WTC11 (cell line): ENCODE data around the gene RIC8B. TPM values are rescaled to one million over a fixed set of nuclear protein-coding genes. Genes with fewer than 3 reads are reported as not detected.

Experiments used
- ATAC-seq: fragments of 200-7000 bp; cut with Tn5 transposase; 2 replicates; pipeline ENCODE4 v1.10.0; 2021; ENCODE audit warnings: mild to moderate bottlenecking, moderate library complexity
- CTCF ChIA-PET: fragments of 300-600 bp; sonication (Branson Sonifier 250); formaldehyde crosslinking; loops from one replicate; lab custom pipeline; 2021; ENCODE audit warnings: antibody characterized with exemption; lab: Charles Lee
- POLR2A ChIA-PET: fragments of 350-600 bp; sonication (Branson Sonifier 250); formaldehyde crosslinking; loops from one replicate; lab custom pipeline; 2021; ENCODE audit warnings: antibody characterized with exemption; lab: Charles Lee
- DNase-seq: peaks from one replicate; pipeline ENCODE4 v3.0.0; 2021; ENCODE audit warnings: low spot score
- H3K27ac Mint-ChIP-seq: 2 replicates; pipeline ENCODE4 v1.8.0; 2021; ENCODE audit warnings: mixed read lengths
- H3K27me3 Mint-ChIP-seq: 2 replicates; pipeline ENCODE4 v1.8.0; 2021; ENCODE audit warnings: low read depth, mild to moderate bottlenecking, moderate library complexity, mixed read lengths
- H3K36me3 Mint-ChIP-seq: 2 replicates; pipeline ENCODE4 v1.8.0; 2021; ENCODE audit warnings: mixed read lengths
- H3K4me1 Mint-ChIP-seq: 2 replicates; pipeline ENCODE4 v1.8.0; 2022; ENCODE audit warnings: mixed read lengths
- H3K4me3 Mint-ChIP-seq: 2 replicates; pipeline ENCODE4 v1.8.0; 2021; ENCODE audit warnings: mild to moderate bottlenecking, moderate library complexity, mixed read lengths
- H3K9me3 Mint-ChIP-seq: 2 replicates; pipeline ENCODE4 v1.8.0; 2021; ENCODE audit warnings: mixed read lengths
- CREB1 ChIP-seq: sonication (generic); formaldehyde crosslinking; IDR thresholded peaks from 2 replicates; pipeline ENCODE4 v1.8.0; 2023; ENCODE audit warnings: mild to moderate bottlenecking, missing genetic modification reagents
- CREM ChIP-seq: sonication (generic); formaldehyde crosslinking; IDR thresholded peaks from 2 replicates; pipeline ENCODE4 v1.8.1; 2022; ENCODE audit warnings: mild to moderate bottlenecking, missing genetic modification reagents, moderate library complexity
- FOXJ3 ChIP-seq: sonication (generic); formaldehyde crosslinking; IDR thresholded peaks from 2 replicates; pipeline ENCODE4 v1.9.0; 2021; ENCODE audit warnings: missing genetic modification reagents, mild to moderate bottlenecking, borderline replicate concordance
- HMGA2 ChIP-seq: fragments of 250-450 bp; sonication (Bioruptor Pico); IDR thresholded peaks from 2 replicates; pipeline ENCODE4 v1.4.0; 2021; ENCODE audit warnings: mild to moderate bottlenecking, moderate library complexity
- IRF2 ChIP-seq: sonication (generic); formaldehyde crosslinking; IDR thresholded peaks from 2 replicates; pipeline ENCODE4 v1.8.0; 2022; ENCODE audit warnings: low read depth, missing genetic modification reagents, borderline replicate concordance
- NFYB ChIP-seq: sonication (generic); formaldehyde crosslinking; conservative IDR thresholded peaks from 2 replicates; pipeline ENCODE4 v1.8.0; 2022; ENCODE audit warnings: low read depth, missing genetic modification reagents
- NR1H2 ChIP-seq: sonication (generic); formaldehyde crosslinking; IDR thresholded peaks from 2 replicates; pipeline ENCODE4 v1.9.0; 2021; ENCODE audit warnings: mild to moderate bottlenecking, moderate library complexity, missing genetic modification reagents
- OVOL2 ChIP-seq: fragments of 250-450 bp; sonication (Bioruptor Pico); IDR thresholded peaks from 2 replicates; pipeline ENCODE4 v1.9.0; 2021; ENCODE audit warnings: mild to moderate bottlenecking, borderline replicate concordance
- PRRX2 ChIP-seq: fragments of 250-450 bp; sonication (Bioruptor Pico); IDR thresholded peaks from 2 replicates; pipeline ENCODE4 v1.8.0; 2021; ENCODE audit warnings: mild to moderate bottlenecking
- SMAD3 ChIP-seq: sonication (generic); formaldehyde crosslinking; IDR thresholded peaks from 2 replicates; pipeline ENCODE4 v1.8.0; 2022; ENCODE audit warnings: missing genetic modification reagents, mild to moderate bottlenecking, borderline replicate concordance
- total RNA-seq: library from RNA; stranded (reverse); gene quantifications from 3 replicates; pipeline ENCODE4 v1.2.3, GENCODE V29; 2021
- TF ChIP-seq, protein P1 (sequence below): sonication (generic); formaldehyde crosslinking; IDR thresholded peaks from 2 replicates; pipeline ENCODE4 v1.8.0; 2022; ENCODE audit warnings: missing genetic modification reagents
- TF ChIP-seq, protein P2 (sequence below): fragments of 250-450 bp; sonication (Bioruptor Pico); conservative IDR thresholded peaks from 2 replicates; pipeline ENCODE4 v1.9.0; 2021; ENCODE audit warnings: mild to moderate bottlenecking
- TF ChIP-seq, protein P3 (sequence below): sonication (generic); formaldehyde crosslinking; IDR thresholded peaks from 2 replicates; pipeline ENCODE4 v1.8.1; 2022; ENCODE audit warnings: mild to moderate bottlenecking, missing genetic modification reagents, moderate library complexity, borderline replicate concordance
- TF ChIP-seq, protein P4 (sequence below): sonication (generic); formaldehyde crosslinking; IDR thresholded peaks from 2 replicates; pipeline ENCODE4 v1.8.1; 2023; ENCODE audit warnings: mild to moderate bottlenecking, missing genetic modification reagents, moderate library complexity
- TF ChIP-seq, protein P5 (sequence below): fragments of 250-450 bp; sonication (Bioruptor Pico); IDR thresholded peaks from 2 replicates; pipeline ENCODE4 v2.1.2; 2022; ENCODE audit warnings: mild to moderate bottlenecking, moderate library complexity
- TF ChIP-seq, protein P6 (sequence below): sonication (generic); formaldehyde crosslinking; IDR thresholded peaks from 2 replicates; pipeline ENCODE4 v1.8.1; 2023; ENCODE audit warnings: mild to moderate bottlenecking, missing genetic modification reagents
- TF ChIP-seq, protein P7 (sequence below): fragments of 250-450 bp; sonication (Bioruptor Pico); IDR thresholded peaks from 2 replicates; pipeline ENCODE4 v1.9.0; 2021; ENCODE audit warnings: mild to moderate bottlenecking, borderline replicate concordance

RIC8B gene
- total RNA-seq, 1 experiment from 2014 or later = 20.2 TPM

DNA sequence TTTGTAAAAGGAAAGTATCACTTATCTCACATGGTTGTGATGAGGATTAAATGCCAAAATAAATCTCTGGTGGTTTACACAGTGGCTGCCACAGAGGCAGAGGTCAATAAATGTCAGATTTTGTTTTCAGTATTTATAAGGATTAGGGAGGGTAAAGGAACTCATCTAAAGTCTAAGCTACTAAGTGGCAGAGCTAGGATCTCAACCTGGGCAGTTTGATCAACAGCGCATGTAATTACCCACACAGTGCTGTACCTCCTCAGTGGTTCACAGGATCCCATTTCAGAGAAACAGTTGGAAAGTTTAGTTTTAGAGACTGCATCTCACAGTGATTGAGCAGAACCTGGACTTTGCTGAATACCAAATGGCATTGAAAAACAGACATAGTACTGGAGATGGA, 44.9 kb upstream of the RIC8B start (continued):
- TF ChIP-seq, protein P1, sequence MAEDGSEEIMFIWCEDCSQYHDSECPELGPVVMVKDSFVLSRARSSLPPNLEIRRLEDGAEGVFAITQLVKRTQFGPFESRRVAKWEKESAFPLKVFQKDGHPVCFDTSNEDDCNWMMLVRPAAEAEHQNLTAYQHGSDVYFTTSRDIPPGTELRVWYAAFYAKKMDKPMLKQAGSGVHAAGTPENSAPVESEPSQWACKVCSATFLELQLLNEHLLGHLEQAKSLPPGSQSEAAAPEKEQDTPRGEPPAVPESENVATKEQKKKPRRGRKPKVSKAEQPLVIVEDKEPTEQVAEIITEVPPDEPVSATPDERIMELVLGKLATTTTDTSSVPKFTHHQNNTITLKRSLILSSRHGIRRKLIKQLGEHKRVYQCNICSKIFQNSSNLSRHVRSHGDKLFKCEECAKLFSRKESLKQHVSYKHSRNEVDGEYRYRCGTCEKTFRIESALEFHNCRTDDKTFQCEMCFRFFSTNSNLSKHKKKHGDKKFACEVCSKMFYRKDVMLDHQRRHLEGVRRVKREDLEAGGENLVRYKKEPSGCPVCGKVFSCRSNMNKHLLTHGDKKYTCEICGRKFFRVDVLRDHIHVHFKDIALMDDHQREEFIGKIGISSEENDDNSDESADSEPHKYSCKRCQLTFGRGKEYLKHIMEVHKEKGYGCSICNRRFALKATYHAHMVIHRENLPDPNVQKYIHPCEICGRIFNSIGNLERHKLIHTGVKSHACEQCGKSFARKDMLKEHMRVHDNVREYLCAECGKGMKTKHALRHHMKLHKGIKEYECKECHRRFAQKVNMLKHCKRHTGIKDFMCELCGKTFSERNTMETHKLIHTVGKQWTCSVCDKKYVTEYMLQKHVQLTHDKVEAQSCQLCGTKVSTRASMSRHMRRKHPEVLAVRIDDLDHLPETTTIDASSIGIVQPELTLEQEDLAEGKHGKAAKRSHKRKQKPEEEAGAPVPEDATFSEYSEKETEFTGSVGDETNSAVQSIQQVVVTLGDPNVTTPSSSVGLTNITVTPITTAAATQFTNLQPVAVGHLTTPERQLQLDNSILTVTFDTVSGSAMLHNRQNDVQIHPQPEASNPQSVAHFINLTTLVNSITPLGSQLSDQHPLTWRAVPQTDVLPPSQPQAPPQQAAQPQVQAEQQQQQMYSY (CRISPR knock-in tag) = no peak
- TF ChIP-seq, protein P2, sequence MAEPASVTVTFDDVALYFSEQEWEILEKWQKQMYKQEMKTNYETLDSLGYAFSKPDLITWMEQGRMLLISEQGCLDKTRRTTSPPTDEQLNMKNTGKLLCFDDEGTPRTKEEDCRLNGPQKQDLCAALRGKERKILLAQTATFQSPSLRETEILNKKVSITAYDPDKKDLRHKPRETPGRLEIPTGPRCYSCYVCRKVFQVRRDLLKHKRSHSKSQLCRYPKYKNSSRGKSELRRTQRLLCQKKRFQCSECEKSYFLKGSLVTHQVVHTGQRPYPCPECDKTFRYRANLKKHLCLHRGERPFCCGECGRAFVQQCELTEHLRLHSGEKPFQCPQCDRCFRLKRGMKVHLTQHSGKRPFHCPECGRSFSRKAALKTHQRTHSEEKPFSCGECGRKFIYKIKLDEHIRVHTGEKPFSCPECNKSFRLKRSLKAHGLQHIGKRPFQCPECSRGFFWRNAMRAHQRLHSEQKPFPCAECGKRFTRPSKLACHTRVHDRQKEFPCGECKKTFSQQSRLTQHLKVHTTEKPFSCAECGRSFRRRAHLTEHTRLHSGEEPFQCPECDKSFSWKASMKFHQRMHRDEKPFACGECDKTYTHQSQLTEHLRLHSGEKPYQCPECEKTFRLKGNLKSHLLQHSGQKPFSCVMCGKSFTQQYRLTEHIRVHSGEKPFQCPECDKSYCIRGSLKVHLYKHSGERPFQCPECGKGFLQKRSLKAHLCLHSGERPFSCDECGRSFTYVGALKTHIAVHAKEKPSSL (CRISPR knock-in tag) = no peak
- TF ChIP-seq NFYB (no peak), IRF2 (CRISPR knock-in tag) (no peak), SMAD3 (no peak), HMGA2 (CRISPR knock-in tag) (no peak), FOXJ3 (no peak), CREB1 (no peak), PRRX2 (CRISPR knock-in tag) (no peak)
- TF ChIP-seq, protein P3, sequence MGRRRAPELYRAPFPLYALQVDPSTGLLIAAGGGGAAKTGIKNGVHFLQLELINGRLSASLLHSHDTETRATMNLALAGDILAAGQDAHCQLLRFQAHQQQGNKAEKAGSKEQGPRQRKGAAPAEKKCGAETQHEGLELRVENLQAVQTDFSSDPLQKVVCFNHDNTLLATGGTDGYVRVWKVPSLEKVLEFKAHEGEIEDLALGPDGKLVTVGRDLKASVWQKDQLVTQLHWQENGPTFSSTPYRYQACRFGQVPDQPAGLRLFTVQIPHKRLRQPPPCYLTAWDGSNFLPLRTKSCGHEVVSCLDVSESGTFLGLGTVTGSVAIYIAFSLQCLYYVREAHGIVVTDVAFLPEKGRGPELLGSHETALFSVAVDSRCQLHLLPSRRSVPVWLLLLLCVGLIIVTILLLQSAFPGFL = no peak
- TF ChIP-seq, protein P4, sequence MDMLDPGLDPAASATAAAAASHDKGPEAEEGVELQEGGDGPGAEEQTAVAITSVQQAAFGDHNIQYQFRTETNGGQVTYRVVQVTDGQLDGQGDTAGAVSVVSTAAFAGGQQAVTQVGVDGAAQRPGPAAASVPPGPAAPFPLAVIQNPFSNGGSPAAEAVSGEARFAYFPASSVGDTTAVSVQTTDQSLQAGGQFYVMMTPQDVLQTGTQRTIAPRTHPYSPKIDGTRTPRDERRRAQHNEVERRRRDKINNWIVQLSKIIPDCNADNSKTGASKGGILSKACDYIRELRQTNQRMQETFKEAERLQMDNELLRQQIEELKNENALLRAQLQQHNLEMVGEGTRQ = no peak

DNA sequence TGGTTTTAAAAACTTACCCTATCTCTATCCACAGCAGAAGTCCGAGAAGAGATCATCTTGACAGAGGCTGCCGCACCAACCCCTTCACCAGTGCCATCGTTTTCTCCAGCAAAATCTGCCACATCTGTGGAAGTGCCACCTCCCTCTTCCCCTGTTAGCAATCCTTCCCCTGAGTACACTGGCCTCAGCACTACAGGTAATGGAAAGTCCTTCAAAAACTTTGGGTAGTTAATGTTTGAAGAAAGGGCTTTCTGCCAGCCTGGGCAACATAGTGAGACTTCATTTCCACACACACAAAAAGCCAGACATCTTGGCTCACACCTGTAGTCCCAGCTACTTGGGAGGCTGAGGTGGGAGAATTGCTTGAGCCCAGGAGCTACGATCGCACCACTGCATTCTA, 41.6 kb upstream of the RIC8B start:
- ChIA-PET POLR2A (no interaction called here), CTCF (no interaction called here)
- Mint-ChIP-seq H3K36me3 (no peaks in the 10 kb centered on the region; the same call in 1 of the 2 replicates), H3K4me3 (no peak overlapping the region), H3K27me3 (no peaks in the 10 kb centered on the region), H3K4me1 (0 out of 2 replicates have a peak, but pooled peaks cover 3% of the 10 kb centered on the region), H3K9me3 (no peaks in the 10 kb centered on the region), H3K27ac (no peak overlapping the region)
- no peak for ATAC-seq
- no peak for TF ChIP-seq CREM (CRISPR knock-in tag)
- no peak for DNase-seq

DNA sequence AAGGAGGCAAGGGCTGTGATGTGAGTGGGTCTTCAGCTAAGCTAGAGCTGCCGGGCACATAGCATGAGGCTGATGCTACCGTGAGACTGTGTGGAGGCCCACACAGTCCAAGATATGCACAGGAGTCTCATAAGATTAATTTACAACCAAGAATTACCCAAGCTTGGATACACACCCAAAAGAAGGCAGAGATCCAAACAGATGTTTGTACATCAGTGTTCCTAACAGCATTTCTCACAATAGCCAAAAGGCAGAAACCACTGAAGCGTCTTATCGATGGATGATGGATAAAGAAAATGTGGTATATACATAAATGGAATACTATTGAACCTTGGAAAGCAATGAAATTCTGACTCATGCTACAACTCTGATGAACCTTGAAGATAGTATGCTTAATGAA, 40.8 kb upstream of the RIC8B start:
- H3K4me1 Mint-ChIP-seq = 0 out of 2 replicates have a peak, but pooled peaks cover 3% of the 10 kb centered on the region
- no peaks in the 10 kb centered on the region for H3K27me3 Mint-ChIP-seq
- ATAC-seq (no peak), DNase-seq (no peak)
- H3K4me3 Mint-ChIP-seq = no peak overlapping the region
- H3K36me3 Mint-ChIP-seq = no peaks in the 10 kb centered on the region
- ChIA-PET POLR2A (no interaction called here), CTCF (no interaction called here)
- no peak overlapping the region for H3K27ac Mint-ChIP-seq
- no peaks in the 10 kb centered on the region for H3K9me3 Mint-ChIP-seq
- TF ChIP-seq, protein P5, sequence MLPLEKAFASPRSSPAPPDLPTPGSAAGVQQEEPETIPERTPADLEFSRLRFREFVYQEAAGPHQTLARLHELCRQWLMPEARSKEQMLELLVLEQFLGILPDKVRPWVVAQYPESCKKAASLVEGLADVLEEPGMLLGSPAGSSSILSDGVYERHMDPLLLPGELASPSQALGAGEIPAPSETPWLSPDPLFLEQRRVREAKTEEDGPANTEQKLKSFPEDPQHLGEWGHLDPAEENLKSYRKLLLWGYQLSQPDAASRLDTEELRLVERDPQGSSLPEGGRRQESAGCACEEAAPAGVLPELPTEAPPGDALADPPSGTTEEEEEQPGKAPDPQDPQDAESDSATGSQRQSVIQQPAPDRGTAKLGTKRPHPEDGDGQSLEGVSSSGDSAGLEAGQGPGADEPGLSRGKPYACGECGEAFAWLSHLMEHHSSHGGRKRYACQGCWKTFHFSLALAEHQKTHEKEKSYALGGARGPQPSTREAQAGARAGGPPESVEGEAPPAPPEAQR = no peak
- TF ChIP-seq, protein P6, sequence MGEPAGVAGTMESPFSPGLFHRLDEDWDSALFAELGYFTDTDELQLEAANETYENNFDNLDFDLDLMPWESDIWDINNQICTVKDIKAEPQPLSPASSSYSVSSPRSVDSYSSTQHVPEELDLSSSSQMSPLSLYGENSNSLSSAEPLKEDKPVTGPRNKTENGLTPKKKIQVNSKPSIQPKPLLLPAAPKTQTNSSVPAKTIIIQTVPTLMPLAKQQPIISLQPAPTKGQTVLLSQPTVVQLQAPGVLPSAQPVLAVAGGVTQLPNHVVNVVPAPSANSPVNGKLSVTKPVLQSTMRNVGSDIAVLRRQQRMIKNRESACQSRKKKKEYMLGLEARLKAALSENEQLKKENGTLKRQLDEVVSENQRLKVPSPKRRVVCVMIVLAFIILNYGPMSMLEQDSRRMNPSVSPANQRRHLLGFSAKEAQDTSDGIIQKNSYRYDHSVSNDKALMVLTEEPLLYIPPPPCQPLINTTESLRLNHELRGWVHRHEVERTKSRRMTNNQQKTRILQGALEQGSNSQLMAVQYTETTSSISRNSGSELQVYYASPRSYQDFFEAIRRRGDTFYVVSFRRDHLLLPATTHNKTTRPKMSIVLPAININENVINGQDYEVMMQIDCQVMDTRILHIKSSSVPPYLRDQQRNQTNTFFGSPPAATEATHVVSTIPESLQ (CRISPR knock-in tag) = no peak
- TF ChIP-seq NR1H2 (CRISPR knock-in tag) = no peak
- no peak for TF ChIP-seq OVOL2 (CRISPR knock-in tag)
- no peak for TF ChIP-seq NFYB
- TF ChIP-seq, protein P7, sequence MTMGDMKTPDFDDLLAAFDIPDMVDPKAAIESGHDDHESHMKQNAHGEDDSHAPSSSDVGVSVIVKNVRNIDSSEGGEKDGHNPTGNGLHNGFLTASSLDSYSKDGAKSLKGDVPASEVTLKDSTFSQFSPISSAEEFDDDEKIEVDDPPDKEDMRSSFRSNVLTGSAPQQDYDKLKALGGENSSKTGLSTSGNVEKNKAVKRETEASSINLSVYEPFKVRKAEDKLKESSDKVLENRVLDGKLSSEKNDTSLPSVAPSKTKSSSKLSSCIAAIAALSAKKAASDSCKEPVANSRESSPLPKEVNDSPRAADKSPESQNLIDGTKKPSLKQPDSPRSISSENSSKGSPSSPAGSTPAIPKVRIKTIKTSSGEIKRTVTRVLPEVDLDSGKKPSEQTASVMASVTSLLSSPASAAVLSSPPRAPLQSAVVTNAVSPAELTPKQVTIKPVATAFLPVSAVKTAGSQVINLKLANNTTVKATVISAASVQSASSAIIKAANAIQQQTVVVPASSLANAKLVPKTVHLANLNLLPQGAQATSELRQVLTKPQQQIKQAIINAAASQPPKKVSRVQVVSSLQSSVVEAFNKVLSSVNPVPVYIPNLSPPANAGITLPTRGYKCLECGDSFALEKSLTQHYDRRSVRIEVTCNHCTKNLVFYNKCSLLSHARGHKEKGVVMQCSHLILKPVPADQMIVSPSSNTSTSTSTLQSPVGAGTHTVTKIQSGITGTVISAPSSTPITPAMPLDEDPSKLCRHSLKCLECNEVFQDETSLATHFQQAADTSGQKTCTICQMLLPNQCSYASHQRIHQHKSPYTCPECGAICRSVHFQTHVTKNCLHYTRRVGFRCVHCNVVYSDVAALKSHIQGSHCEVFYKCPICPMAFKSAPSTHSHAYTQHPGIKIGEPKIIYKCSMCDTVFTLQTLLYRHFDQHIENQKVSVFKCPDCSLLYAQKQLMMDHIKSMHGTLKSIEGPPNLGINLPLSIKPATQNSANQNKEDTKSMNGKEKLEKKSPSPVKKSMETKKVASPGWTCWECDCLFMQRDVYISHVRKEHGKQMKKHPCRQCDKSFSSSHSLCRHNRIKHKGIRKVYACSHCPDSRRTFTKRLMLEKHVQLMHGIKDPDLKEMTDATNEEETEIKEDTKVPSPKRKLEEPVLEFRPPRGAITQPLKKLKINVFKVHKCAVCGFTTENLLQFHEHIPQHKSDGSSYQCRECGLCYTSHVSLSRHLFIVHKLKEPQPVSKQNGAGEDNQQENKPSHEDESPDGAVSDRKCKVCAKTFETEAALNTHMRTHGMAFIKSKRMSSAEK (CRISPR knock-in tag) = no peak
- TF ChIP-seq, protein P3 = no peak
